Gastrocnemius medialis (tissue), 4 donors: ENCODE measurements around the gene ROBO2.

Experiments used
- POLR2A ChIP-seq, 2 donors: fragments of 450-650 bp; IDR thresholded peaks; one replicate each; pipeline ENCODE4 v1.6.1; 2017; ENCODE audit warnings: antibody characterized with exemption in 2 of 2, mild to moderate bottlenecking in 2 of 2, moderate library complexity in 2 of 2
- TF ChIP-seq, protein P1 (sequence below), 5 experiments: fragments of 450-650 bp in 3 of 5; fragments of 200-600 bp in 2 of 5; sonication (generic) in 2 of 5; IDR thresholded peaks in 4 of 5; conservative IDR thresholded peaks in 1 of 5; 1 replicate in 4 of 5; 2 replicates in 1 of 5; pipeline ENCODE4 v1.5.1; 2016 to 2019; ENCODE audit warnings: antibody characterized with exemption in 5 of 5, mild to moderate bottlenecking in 3 of 5, moderate library complexity in 3 of 5

DNA sequence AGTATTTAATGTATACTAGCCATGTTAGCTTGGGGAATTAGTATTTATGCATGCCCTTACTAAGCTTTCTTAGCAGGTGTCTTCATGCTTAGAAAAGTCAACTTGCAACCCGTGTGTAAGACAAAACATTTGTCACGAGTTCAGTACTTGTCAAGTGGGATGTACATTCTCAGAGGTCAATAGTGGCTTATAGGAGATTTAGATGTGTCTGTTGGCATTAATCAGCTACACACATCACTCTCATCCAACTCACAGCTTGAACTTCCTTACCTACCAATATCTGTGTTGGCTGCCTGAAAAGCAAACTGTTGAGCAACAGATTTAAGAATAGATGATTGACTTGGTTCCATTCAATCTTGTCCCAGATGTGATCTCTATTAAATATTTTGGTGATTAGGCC, 109.5 kb downstream of the ROBO2 start:
- TF ChIP-seq, protein P1, sequence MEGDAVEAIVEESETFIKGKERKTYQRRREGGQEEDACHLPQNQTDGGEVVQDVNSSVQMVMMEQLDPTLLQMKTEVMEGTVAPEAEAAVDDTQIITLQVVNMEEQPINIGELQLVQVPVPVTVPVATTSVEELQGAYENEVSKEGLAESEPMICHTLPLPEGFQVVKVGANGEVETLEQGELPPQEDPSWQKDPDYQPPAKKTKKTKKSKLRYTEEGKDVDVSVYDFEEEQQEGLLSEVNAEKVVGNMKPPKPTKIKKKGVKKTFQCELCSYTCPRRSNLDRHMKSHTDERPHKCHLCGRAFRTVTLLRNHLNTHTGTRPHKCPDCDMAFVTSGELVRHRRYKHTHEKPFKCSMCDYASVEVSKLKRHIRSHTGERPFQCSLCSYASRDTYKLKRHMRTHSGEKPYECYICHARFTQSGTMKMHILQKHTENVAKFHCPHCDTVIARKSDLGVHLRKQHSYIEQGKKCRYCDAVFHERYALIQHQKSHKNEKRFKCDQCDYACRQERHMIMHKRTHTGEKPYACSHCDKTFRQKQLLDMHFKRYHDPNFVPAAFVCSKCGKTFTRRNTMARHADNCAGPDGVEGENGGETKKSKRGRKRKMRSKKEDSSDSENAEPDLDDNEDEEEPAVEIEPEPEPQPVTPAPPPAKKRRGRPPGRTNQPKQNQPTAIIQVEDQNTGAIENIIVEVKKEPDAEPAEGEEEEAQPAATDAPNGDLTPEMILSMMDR (IDR thresholded peaks at IDR 0.05 in 4 of 5, conservative IDR thresholded peaks at IDR 0.05 in 1 of 5): no peak
- TF ChIP-seq POLR2A (IDR thresholded peaks at IDR 0.05): no peak
